ENCODE results near the gene GABPA. TPM values are rescaled to one million over a fixed set of nuclear protein-coding genes. Genes with fewer than 3 reads are reported as not detected.

Gene GABPA
- total RNA-seq, 1 donor from 2014 or later, result 66.5 TPM

DNA sequence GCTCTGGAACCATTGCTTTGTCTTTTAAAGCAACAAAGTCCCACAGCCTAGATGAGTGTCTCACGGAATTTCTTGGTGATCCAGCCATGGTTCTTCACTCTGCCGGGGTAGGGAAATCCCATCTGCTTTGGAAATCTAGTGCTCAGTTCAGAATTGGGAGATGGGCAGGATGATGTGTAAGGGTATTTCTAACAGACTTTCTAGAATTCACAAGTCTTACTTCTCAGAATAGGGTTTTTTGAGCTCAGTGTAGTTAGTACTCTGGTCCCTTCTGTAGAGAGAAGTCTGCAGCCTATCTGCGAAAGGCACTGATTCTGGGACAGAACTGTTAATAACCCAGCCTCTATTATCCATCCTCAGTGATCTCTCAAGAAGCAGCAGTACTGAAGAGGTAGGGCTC is 25.3 kb downstream of the GABPA start:
- Histone ChIP-seq H3K27me3 (no peaks in the 10 kb centered on the region), H3K79me2 (ENCODE audit: low read depth) (no peaks in the 10 kb centered on the region), H3K4me2 (no peak overlapping the region), H3K4me3 (no peak overlapping the region), H3K9ac (no peak overlapping the region), H4K20me1 (ENCODE audit: low read depth) (no peaks in the 10 kb centered on the region), H2AFZ (replicated peaks) (no peak overlapping the region), H3K4me1 (no peaks in the 10 kb centered on the region), H3F3A (ENCODE audit: low read depth) (no peaks in the 10 kb centered on the region), H3K9me3 (ENCODE audit: low read depth) (no peaks in the 10 kb centered on the region), H3K27ac (no peak overlapping the region), H3K36me3 (peaks cover 16% of the 10 kb centered on the region)
- Mint-ChIP-seq H3K4me3 (no peak overlapping the region), H3K27me3 (ENCODE audit: insufficient read depth, low read depth) (no peaks in the 10 kb centered on the region), H3K9me3 (no peaks in the 10 kb centered on the region), H3K4me1 (no peaks in the 10 kb centered on the region), H3K36me3 (peaks cover 14% of the 10 kb centered on the region), H3K27ac (no peak overlapping the region)
- TF ChIP-seq EZH2phosphoT487 (IDR thresholded peaks at IDR 0.05), result no peak
- TF ChIP-seq, protein P1, sequence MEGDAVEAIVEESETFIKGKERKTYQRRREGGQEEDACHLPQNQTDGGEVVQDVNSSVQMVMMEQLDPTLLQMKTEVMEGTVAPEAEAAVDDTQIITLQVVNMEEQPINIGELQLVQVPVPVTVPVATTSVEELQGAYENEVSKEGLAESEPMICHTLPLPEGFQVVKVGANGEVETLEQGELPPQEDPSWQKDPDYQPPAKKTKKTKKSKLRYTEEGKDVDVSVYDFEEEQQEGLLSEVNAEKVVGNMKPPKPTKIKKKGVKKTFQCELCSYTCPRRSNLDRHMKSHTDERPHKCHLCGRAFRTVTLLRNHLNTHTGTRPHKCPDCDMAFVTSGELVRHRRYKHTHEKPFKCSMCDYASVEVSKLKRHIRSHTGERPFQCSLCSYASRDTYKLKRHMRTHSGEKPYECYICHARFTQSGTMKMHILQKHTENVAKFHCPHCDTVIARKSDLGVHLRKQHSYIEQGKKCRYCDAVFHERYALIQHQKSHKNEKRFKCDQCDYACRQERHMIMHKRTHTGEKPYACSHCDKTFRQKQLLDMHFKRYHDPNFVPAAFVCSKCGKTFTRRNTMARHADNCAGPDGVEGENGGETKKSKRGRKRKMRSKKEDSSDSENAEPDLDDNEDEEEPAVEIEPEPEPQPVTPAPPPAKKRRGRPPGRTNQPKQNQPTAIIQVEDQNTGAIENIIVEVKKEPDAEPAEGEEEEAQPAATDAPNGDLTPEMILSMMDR (IDR thresholded peaks at IDR 0.05), result no peak
- TF ChIP-seq EZH2 (IDR thresholded peaks at IDR 0.05), result no peak
- DNase-seq (ENCODE audit: low spot score), result no peak

DNA sequence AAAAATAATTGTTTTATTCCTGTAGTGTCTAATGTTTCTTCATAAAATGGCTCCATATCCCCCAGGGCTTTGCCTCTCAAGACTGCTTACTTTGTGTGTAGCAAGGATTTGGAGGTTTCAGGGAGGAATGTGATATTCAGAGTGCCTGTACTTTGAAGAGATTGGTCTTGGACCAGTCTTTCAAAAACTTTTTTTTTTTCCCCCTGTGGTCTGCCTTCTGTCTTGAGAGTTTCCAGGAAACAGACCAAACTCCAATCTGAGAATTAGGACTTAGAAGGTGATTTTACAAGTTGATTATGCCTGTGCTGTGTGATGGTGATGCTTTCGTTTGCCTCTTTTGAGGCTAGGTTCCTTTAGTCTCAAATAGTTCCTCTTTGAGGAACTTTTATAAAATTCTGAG is 25.9 kb downstream of the GABPA start:
- Histone ChIP-seq H3K4me2 (no peak overlapping the region), H3K9ac (no peak overlapping the region), H3K79me2 (ENCODE audit: low read depth) (no peaks in the 10 kb centered on the region), H2AFZ (replicated peaks) (no peak overlapping the region), H3K4me1 (no peaks in the 10 kb centered on the region), H3K27me3 (no peaks in the 10 kb centered on the region), H3K27ac (no peak overlapping the region), H3K9me3 (ENCODE audit: low read depth) (no peaks in the 10 kb centered on the region), H3F3A (ENCODE audit: low read depth) (no peaks in the 10 kb centered on the region), H3K4me3 (no peak overlapping the region), H4K20me1 (ENCODE audit: low read depth) (no peaks in the 10 kb centered on the region), H3K36me3 (peaks cover 22% of the 10 kb centered on the region)
- H3K4me3 Mint-ChIP-seq, result no peak overlapping the region
- no peaks in the 10 kb centered on the region for H3K27me3 Mint-ChIP-seq (ENCODE audit: insufficient read depth, low read depth)
- H3K27ac Mint-ChIP-seq, result no peak overlapping the region
- H3K36me3 Mint-ChIP-seq, result peaks cover 14% of the 10 kb centered on the region
- H3K4me1 Mint-ChIP-seq, result no peaks in the 10 kb centered on the region
- TF ChIP-seq, protein P1 (IDR thresholded peaks at IDR 0.05), result no peak
- TF ChIP-seq EZH2 (IDR thresholded peaks at IDR 0.05), result no peak
- TF ChIP-seq EZH2phosphoT487 (IDR thresholded peaks at IDR 0.05), result no peak
- DNase-seq (ENCODE audit: low spot score), result no peak
- H3K9me3 Mint-ChIP-seq, result no peaks in the 10 kb centered on the region

DNA sequence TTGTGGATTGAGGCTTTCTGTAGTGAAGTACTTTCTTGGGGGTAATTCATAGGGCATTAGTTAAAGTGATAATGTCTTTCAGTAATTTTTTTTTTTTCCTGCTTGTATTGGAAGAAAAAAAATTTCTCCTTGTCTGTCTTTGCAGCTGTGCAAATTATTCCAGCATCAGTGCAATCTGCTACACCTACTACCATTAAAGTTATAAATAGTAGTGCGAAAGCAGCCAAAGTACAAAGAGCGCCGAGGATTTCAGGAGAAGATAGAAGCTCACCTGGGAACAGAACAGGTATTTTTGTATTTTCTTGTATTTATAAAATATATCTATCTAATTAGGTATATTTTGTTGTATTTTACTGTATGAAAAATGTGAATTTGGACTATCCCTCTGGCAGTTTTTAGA is 29.3 kb downstream of the GABPA start:
- DNase-seq (ENCODE audit: low spot score), result no peak
- TF ChIP-seq EZH2phosphoT487 (IDR thresholded peaks at IDR 0.05) (no peak), EZH2 (IDR thresholded peaks at IDR 0.05) (no peak)
- TF ChIP-seq, protein P1 (IDR thresholded peaks at IDR 0.05), result no peak
- H4K20me1 ChIP-seq (ENCODE audit: low read depth), result no peaks in the 10 kb centered on the region
- H3K9me3 ChIP-seq (ENCODE audit: low read depth), result no peaks in the 10 kb centered on the region
- Mint-ChIP-seq H3K27me3 (ENCODE audit: insufficient read depth, low read depth) (no peaks in the 10 kb centered on the region), H3K9me3 (no peaks in the 10 kb centered on the region), H3K27ac (no peak overlapping the region), H3K4me1 (peaks cover 5% of the 10 kb centered on the region), H3K36me3 (peaks cover 8% of the 10 kb centered on the region), H3K4me3 (no peak overlapping the region)
- no peak overlapping the region for H3K9ac ChIP-seq
- H3F3A ChIP-seq (ENCODE audit: low read depth), result peaks cover 7% of the 10 kb centered on the region
- no peak overlapping the region for H3K4me3 ChIP-seq
- no peaks in the 10 kb centered on the region for H3K4me1 ChIP-seq
- H2AFZ ChIP-seq (replicated peaks), result no peak overlapping the region
- peaks cover 31% of the 10 kb centered on the region for H3K36me3 ChIP-seq
- H3K79me2 ChIP-seq (ENCODE audit: low read depth), result no peaks in the 10 kb centered on the region
- H3K27me3 ChIP-seq, result no peaks in the 10 kb centered on the region
- no peak overlapping the region for H3K27ac ChIP-seq
- no peak overlapping the region for H3K4me2 ChIP-seq

All from neural progenitor cell (in vitro differentiated cells).